Immature natural killer cell (primary cell): ENCODE data around the gene IL3RA. TPM values are rescaled to one million over a fixed set of nuclear protein-coding genes. Genes with fewer than 3 reads are reported as not detected.
A peak's percentile ranks its signal among the peaks of the same experiment; 100 is the strongest.
"Not testable (repeated sequence)": the region's sequence is repeated elsewhere in the genome, so short reads cannot be mapped to it uniquely, and the experiment has no call there.

Experiments used
- DNase-seq, 3 donors: peaks; one replicate each; pipeline ENCODE4 v3.0.0; 2022; ENCODE audit warnings: mixed read lengths in 1 of 3
- H3K27ac Mint-ChIP-seq, 6 donors: one replicate each; pipeline ENCODE4 v1.8.0; 2020; ENCODE audit warnings: mixed read lengths in 6 of 6, mild to moderate bottlenecking in 5 of 6, inconsistent platforms in 4 of 6, moderate library complexity in 3 of 6
- H3K27me3 Mint-ChIP-seq, 3 donors: one replicate each; pipeline ENCODE4 v1.8.0; 2020 to 2021; ENCODE audit warnings: low read depth in 3 of 3, mild to moderate bottlenecking in 3 of 3, mixed read lengths in 3 of 3, moderate library complexity in 3 of 3, inconsistent platforms in 1 of 3
- H3K36me3 Mint-ChIP-seq, 3 donors: one replicate each; pipeline ENCODE4 v1.8.0; 2020; ENCODE audit warnings: mixed read lengths in 3 of 3, inconsistent platforms in 2 of 3, mild to moderate bottlenecking in 2 of 3
- H3K4me1 Mint-ChIP-seq, 2 donors: one replicate each; pipeline ENCODE4 v1.8.0; 2020; ENCODE audit warnings: inconsistent platforms in 2 of 2, mild to moderate bottlenecking in 2 of 2, mixed read lengths in 2 of 2, moderate library complexity in 1 of 2
- H3K4me3 Mint-ChIP-seq, 5 donors: one replicate each; pipeline ENCODE4 v1.8.0; 2020; ENCODE audit warnings: mild to moderate bottlenecking in 5 of 5, mixed read lengths in 5 of 5, inconsistent platforms in 3 of 5, moderate library complexity in 3 of 5
- H3K9me3 Mint-ChIP-seq, 6 donors: one replicate each; pipeline ENCODE4 v1.8.0; 2020; ENCODE audit warnings: mild to moderate bottlenecking in 6 of 6, mixed read lengths in 6 of 6, inconsistent platforms in 4 of 6, moderate library complexity in 3 of 6
- polyA plus RNA-seq, 3 donors: library from polyadenylated mRNA; unstranded; fragments of 300-500 nt; fragmentation: Illumina TruSeq; gene quantifications; one replicate each; pipeline ENCODE4 v1.2.3, GENCODE V29; 2021

The IL3RA gene
- polyA plus RNA-seq, 3 donors from 2014 or later: 0.79 to 5.0 (median 1.5) TPM

- not testable (repeated sequence) for H3K27ac Mint-ChIP-seq, H3K27me3 Mint-ChIP-seq, DNase-seq, H3K4me3 Mint-ChIP-seq, H3K4me1 Mint-ChIP-seq, H3K36me3 Mint-ChIP-seq
- H3K9me3 Mint-ChIP-seq: peaks cover 2 to 21% (median 7%) of the 10 kb centered on the region in 6 donors
Observed at GRCh38 chrX:1308917-1309316, 27.7 kb upstream of the IL3RA start.

- Mint-ChIP-seq H3K9me3 (no peaks in the 10 kb centered on the region), H3K27ac (no peak overlapping the region), H3K36me3 (no peaks in the 10 kb centered on the region), H3K4me3 (no peak overlapping the region), H3K4me1 (peaks cover 0 to 3% of the 10 kb centered on the region in 2 donors), H3K27me3 (peaks cover 0 to 5% (median 0%) of the 10 kb centered on the region in 3 donors)
- no peak for DNase-seq
Observed at GRCh38 chrX:1313788-1314187, 22.8 kb upstream of the IL3RA start.

GRCh38 chrX:1316527-1316926 lies 20.1 kb upstream of the IL3RA start:
- Mint-ChIP-seq H3K4me1 (peaks cover 0 to 3% of the 10 kb centered on the region in 2 donors), H3K9me3 (no peaks in the 10 kb centered on the region), H3K27ac (peak overlapping the region in 1 of 6 donors; percentile 46), H3K4me3 (peak overlapping the region in 1 of 5 donors; percentile 57), H3K27me3 (peaks cover 0 to 6% (median 5%) of the 10 kb centered on the region in 3 donors), H3K36me3 (no peaks in the 10 kb centered on the region)
- DNase-seq: no peak

- Mint-ChIP-seq H3K36me3 (no peaks in the 10 kb centered on the region), H3K27ac (no peak overlapping the region)
- no peak for DNase-seq
Observed at GRCh38 chrX:1321674-1322073, 14.9 kb upstream of the IL3RA start.

GRCh38 chrX:1322393-1322792 lies 14.2 kb upstream of the IL3RA start:
- Mint-ChIP-seq H3K9me3 (no peaks in the 10 kb centered on the region), H3K4me1 (peaks cover 0 to 3% of the 10 kb centered on the region in 2 donors), H3K4me3 (no peak overlapping the region), H3K36me3 (no peaks in the 10 kb centered on the region), H3K27ac (no peak overlapping the region), H3K27me3 (peaks cover 0 to 8% (median 2%) of the 10 kb centered on the region in 3 donors)
- DNase-seq: no peak

More at GRCh38 chrX:1321674-1322073, 14.9 kb upstream of the IL3RA start:
- H3K4me1 Mint-ChIP-seq: peaks cover 0 to 4% of the 10 kb centered on the region in 2 donors
- peaks cover 0 to 8% (median 2%) of the 10 kb centered on the region in 3 donors for H3K27me3 Mint-ChIP-seq
- no peak overlapping the region for H3K4me3 Mint-ChIP-seq
- no peaks in the 10 kb centered on the region for H3K9me3 Mint-ChIP-seq

- H3K4me3 Mint-ChIP-seq: no peak overlapping the region
- peaks cover 0 to 3% of the 10 kb centered on the region in 2 donors for H3K4me1 Mint-ChIP-seq
- H3K27me3 Mint-ChIP-seq: peaks cover 0 to 8% (median 2%) of the 10 kb centered on the region in 3 donors
- no peaks in the 10 kb centered on the region for H3K36me3 Mint-ChIP-seq
- H3K27ac Mint-ChIP-seq: no peak overlapping the region
- DNase-seq: peak; percentile 34 to 49 (median 42)
- no peaks in the 10 kb centered on the region for H3K9me3 Mint-ChIP-seq
Observed at GRCh38 chrX:1323315-1323714, 13.3 kb upstream of the IL3RA start.

GRCh38 chrX:1325515-1326116 lies 11.0 kb upstream of the IL3RA start:
- no peak overlapping the region for H3K4me3 Mint-ChIP-seq
- peaks cover 0 to 3% of the 10 kb centered on the region in 2 donors for H3K4me1 Mint-ChIP-seq
- no peaks in the 10 kb centered on the region for H3K36me3 Mint-ChIP-seq
- H3K27me3 Mint-ChIP-seq: peaks cover 0 to 4% (median 2%) of the 10 kb centered on the region in 3 donors
- no peak overlapping the region for H3K27ac Mint-ChIP-seq
- no peak for DNase-seq
- no peaks in the 10 kb centered on the region for H3K9me3 Mint-ChIP-seq

GRCh38 chrX:1327651-1328304 lies 8.8 kb upstream of the IL3RA start:
- Mint-ChIP-seq H3K27ac (no peak overlapping the region), H3K4me3 (no peak overlapping the region), H3K27me3 (peaks cover 0 to 7% (median 3%) of the 10 kb centered on the region in 3 donors)

GRCh38 chrX:1330605-1331004 lies 6.0 kb upstream of the IL3RA start:
- DNase-seq: no peak
- H3K9me3 Mint-ChIP-seq: peaks cover 0 to 2% (median 0%) of the 10 kb centered on the region in 6 donors
- H3K4me3 Mint-ChIP-seq: no peak overlapping the region
- no peaks in the 10 kb centered on the region for H3K36me3 Mint-ChIP-seq
- H3K4me1 Mint-ChIP-seq: peaks cover 7 to 9% of the 10 kb centered on the region in 2 donors
- no peak overlapping the region for H3K27ac Mint-ChIP-seq
- peaks cover 3 to 7% (median 4%) of the 10 kb centered on the region in 3 donors for H3K27me3 Mint-ChIP-seq

More at GRCh38 chrX:1327651-1328304, 8.8 kb upstream of the IL3RA start:
- no peaks in the 10 kb centered on the region for H3K9me3 Mint-ChIP-seq
- H3K4me1 Mint-ChIP-seq: peaks cover 0 to 3% of the 10 kb centered on the region in 2 donors
- no peak for DNase-seq
- no peaks in the 10 kb centered on the region for H3K36me3 Mint-ChIP-seq

- H3K27ac Mint-ChIP-seq, H3K4me3 Mint-ChIP-seq, H3K9me3 Mint-ChIP-seq, H3K36me3 Mint-ChIP-seq, DNase-seq: not testable (repeated sequence)
- H3K27me3 Mint-ChIP-seq: peaks cover 3 to 13% (median 4%) of the 10 kb centered on the region in 3 donors
- peaks cover 21 to 23% of the 10 kb centered on the region in 2 donors for H3K4me1 Mint-ChIP-seq
Observed at GRCh38 chrX:1332433-1332832, 4.2 kb upstream of the IL3RA start.

GRCh38 chrX:1334854-1335253 lies 1.7 kb upstream of the IL3RA start:
- H3K4me1 Mint-ChIP-seq: peaks cover 21 to 23% of the 10 kb centered on the region in 2 donors
- H3K27me3 Mint-ChIP-seq: peaks cover 3 to 13% (median 11%) of the 10 kb centered on the region in 3 donors
- peaks cover 2 to 7% (median 5%) of the 10 kb centered on the region in 6 donors for H3K9me3 Mint-ChIP-seq
- H3K36me3 Mint-ChIP-seq: no peaks in the 10 kb centered on the region
- no peak overlapping the region for H3K4me3 Mint-ChIP-seq
- peak overlapping the region in 1 of 6 donors; percentile 33 for H3K27ac Mint-ChIP-seq
- DNase-seq: no peak

GRCh38 chrX:1336948-1337779 lies 579 bp downstream of the IL3RA start:
- Mint-ChIP-seq H3K36me3 (peaks cover 0 to 4% (median 0%) of the 10 kb centered on the region in 3 donors), H3K27ac (peak overlapping the region in 5 of 6 donors; percentile 13 to 78 (median 56)), H3K9me3 (peaks cover 2 to 7% (median 6%) of the 10 kb centered on the region in 6 donors), H3K4me1 (peaks cover 21 to 23% of the 10 kb centered on the region in 2 donors), H3K4me3 (peak overlapping the region; percentile 82 to 95 (median 85)), H3K27me3 (peaks cover 3 to 16% (median 13%) of the 10 kb centered on the region in 3 donors)
- peak in 1 of 3 donors; percentile 10 for DNase-seq

- DNase-seq: no peak
- H3K27me3 Mint-ChIP-seq: peaks cover 0 to 11% (median 4%) of the 10 kb centered on the region in 3 donors
- H3K4me1 Mint-ChIP-seq: peaks cover 7% of the 10 kb centered on the region in 2 donors
- no peak overlapping the region for H3K4me3 Mint-ChIP-seq
- H3K36me3 Mint-ChIP-seq: peaks cover 0 to 4% (median 0%) of the 10 kb centered on the region in 3 donors
- H3K9me3 Mint-ChIP-seq: peaks cover 0 to 7% (median 6%) of the 10 kb centered on the region in 6 donors
- H3K27ac Mint-ChIP-seq: no peak overlapping the region
Observed at GRCh38 chrX:1341545-1342184, 5.1 kb downstream of the IL3RA start.
